GM18909 (cell line): ENCODE data around the gene DNMT3L.
"Not testable (repeated sequence)": the region's sequence is repeated elsewhere in the genome, so short reads cannot be mapped to it uniquely, and the experiment has no call there.

ENCODE experiments used
- ATAC-seq: cut with Tn5 transposase; IDR thresholded peaks from one replicate; pipeline ENCODE4 v1.9.1; 2021; ENCODE audit warnings: mild to moderate bottlenecking; ENCODE audit not compliant: unreplicated experiment, poor library complexity

DNMT3L gene

GRCh38 chr21:44202590-44203299 lies 59.0 kb downstream of the DNMT3L start:
- not testable (repeated sequence) for ATAC-seq

GRCh38 chr21:44199997-44200396 lies 61.7 kb downstream of the DNMT3L start:
- ATAC-seq, result not testable (repeated sequence)

- no peak for ATAC-seq
Measured at GRCh38 chr21:44199448-44199847, 62.2 kb downstream of the DNMT3L start.

GRCh38 chr21:44197156-44197516 lies 64.6 kb downstream of the DNMT3L start:
- ATAC-seq, result not testable (repeated sequence)
